Adipocyte (in vitro differentiated cells): ENCODE measurements around the gene PAM16.

Experiments
- DNase-seq: peaks from one replicate; pipeline ENCODE4 v3.0.0-alpha.2; 2015; ENCODE audit warnings: low read depth
- H3K27me3 ChIP-seq: replicated peaks from 2 replicates; pipeline ENCODE4 v1.7.0; 2013; ENCODE audit warnings: mild to moderate bottlenecking, low read length, moderate library complexity; ENCODE audit not compliant: control insufficient read depth, insufficient read depth
- H3K36me3 ChIP-seq: 2 replicates; pipeline ENCODE4 v1.7.0; 2013; ENCODE audit warnings: low read length, mild to moderate bottlenecking, moderate library complexity; ENCODE audit not compliant: control insufficient read depth, insufficient read depth, severe bottlenecking
- H3K4me1 ChIP-seq: 2 replicates; pipeline ENCODE4 v1.7.0; 2013; ENCODE audit warnings: mild to moderate bottlenecking, low read length, moderate library complexity; ENCODE audit not compliant: control insufficient read depth, insufficient read depth
- H3K4me3 ChIP-seq: 2 replicates; pipeline ENCODE4 v1.7.0; 2013; ENCODE audit warnings: mild to moderate bottlenecking, low read length, moderate library complexity
- H3K9ac ChIP-seq: 2 replicates; pipeline ENCODE4 v1.7.0; 2013; ENCODE audit warnings: mild to moderate bottlenecking, low read length, moderate library complexity
- H3K9me3 ChIP-seq: 2 replicates; pipeline ENCODE4 v1.7.0; 2013; ENCODE audit warnings: mild to moderate bottlenecking, low read length, moderate library complexity; ENCODE audit not compliant: control insufficient read depth

The PAM16 gene

GRCh38 chr16:4381935-4382794 lies 31.0 kb upstream of the PAM16 start:
- DNase-seq: no peak
- Histone ChIP-seq H3K9me3 (no peaks in the 10 kb centered on the region), H3K27me3 (no peaks in the 10 kb centered on the region), H3K9ac (peak overlapping the region; percentile 19), H3K36me3 (peaks cover 40% of the 10 kb centered on the region), H3K4me1 (peaks cover 49% of the 10 kb centered on the region), H3K4me3 (no peak overlapping the region)

DNA sequence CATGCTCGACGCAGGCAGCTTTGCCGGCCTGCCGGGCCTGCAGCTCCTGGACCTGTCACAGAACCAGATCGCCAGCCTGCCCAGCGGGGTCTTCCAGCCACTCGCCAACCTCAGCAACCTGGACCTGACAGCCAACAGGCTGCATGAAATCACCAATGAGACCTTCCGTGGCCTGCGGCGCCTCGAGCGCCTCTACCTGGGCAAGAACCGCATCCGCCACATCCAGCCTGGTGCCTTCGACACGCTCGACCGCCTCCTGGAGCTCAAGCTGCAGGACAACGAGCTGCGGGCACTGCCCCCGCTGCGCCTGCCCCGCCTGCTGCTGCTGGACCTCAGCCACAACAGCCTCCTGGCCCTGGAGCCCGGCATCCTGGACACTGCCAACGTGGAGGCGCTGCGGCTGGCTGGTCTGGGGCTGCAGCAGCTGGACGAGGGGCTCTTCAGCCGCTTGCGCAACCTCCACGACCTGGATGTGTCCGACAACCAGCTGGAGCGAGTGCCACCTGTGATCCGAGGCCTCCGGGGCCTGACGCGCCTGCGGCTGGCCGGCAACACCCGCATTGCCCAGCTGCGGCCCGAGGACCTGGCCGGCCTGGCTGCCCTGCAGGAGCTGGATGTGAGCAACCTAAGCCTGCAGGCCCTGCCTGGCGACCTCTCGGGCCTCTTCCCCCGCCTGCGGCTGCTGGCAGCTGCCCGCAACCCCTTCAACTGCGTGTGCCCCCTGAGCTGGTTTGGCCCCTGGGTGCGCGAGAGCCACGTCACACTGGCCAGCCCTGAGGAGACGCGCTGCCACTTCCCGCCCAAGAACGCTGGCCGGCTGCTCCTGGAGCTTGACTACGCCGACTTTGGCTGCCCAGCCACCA lies 30.2 kb upstream of the PAM16 start:
- H3K9me3 ChIP-seq: no peaks in the 10 kb centered on the region
- DNase-seq: no peak
- no peaks in the 10 kb centered on the region for H3K27me3 ChIP-seq
- no peak overlapping the region for H3K9ac ChIP-seq
- H3K4me3 ChIP-seq: no peak overlapping the region
- peaks cover 48% of the 10 kb centered on the region for H3K4me1 ChIP-seq
- peaks cover 40% of the 10 kb centered on the region for H3K36me3 ChIP-seq

DNA sequence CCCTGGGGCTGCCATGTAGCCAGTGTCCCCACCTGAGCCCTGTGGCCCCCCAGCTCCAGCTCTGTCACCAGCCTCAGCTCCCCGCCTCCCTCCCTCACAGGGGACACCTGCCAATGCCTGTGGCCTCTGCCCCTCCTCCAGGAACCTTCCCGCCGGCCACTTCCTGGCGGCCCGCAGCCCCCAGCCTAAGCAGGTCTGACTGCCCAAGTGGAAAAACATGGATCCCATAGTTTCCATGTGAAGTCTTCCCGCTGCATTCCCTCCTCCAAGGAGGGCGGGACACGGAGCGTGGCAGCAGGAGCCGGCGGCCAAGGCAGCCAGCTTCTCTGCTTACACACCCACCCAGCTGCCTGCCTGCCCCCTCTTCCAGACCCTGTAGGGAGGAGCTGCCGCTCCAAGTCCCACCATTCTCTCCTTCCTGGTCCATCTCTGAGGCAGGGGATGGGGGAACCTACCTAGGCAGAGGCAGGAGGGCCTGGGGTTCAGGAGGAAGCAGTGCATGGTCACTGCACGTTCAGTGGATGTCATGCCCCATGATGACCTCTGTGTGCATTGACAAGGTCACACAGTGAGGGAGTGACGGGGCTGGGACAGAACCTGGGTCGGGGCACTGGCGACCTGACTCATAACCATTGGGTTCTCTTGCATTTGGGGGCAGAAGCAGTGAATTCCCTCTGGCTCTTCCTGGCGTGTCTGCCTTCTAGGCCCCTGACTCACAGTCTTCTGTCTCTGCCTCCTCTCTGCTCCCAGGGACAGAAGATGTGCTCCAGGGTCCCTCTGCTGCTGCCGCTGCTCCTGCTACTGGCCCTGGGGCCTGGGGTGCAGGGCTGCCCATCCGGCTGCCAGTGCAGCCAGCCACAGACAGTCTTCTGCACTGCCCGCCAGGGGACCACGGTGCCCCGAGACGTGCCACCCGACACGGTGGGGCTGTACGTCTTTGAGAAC lies 29.3 kb upstream of the PAM16 start:
- no peak for DNase-seq
- Histone ChIP-seq H3K4me3 (no peak overlapping the region), H3K4me1 (peaks cover 46% of the 10 kb centered on the region), H3K9me3 (no peaks in the 10 kb centered on the region), H3K27me3 (no peaks in the 10 kb centered on the region), H3K36me3 (peaks cover 40% of the 10 kb centered on the region), H3K9ac (no peak overlapping the region)

- no peak for DNase-seq
- H3K36me3 ChIP-seq: peaks cover 40% of the 10 kb centered on the region
- peaks cover 48% of the 10 kb centered on the region for H3K4me1 ChIP-seq
- H3K4me3 ChIP-seq: no peak overlapping the region
- H3K27me3 ChIP-seq: no peaks in the 10 kb centered on the region
- H3K9me3 ChIP-seq: no peaks in the 10 kb centered on the region
- H3K9ac ChIP-seq: peak overlapping the region; percentile 76
Observed at GRCh38 chr16:4378999-4379690, 28.0 kb upstream of the PAM16 start.

GRCh38 chr16:4378161-4378666 lies 27.1 kb upstream of the PAM16 start:
- Histone ChIP-seq H3K36me3 (peaks cover 33% of the 10 kb centered on the region), H3K27me3 (no peaks in the 10 kb centered on the region), H3K4me3 (peak overlapping the region; percentile 48), H3K9me3 (no peaks in the 10 kb centered on the region), H3K9ac (peak overlapping the region; percentile 76), H3K4me1 (peaks cover 47% of the 10 kb centered on the region)
- DNase-seq: no peak

GRCh38 chr16:4377573-4378154 lies 26.5 kb upstream of the PAM16 start:
- Histone ChIP-seq H3K36me3 (peaks cover 28% of the 10 kb centered on the region), H3K9ac (peak overlapping the region; percentile 76), H3K4me3 (peak overlapping the region; percentile 48), H3K4me1 (peaks cover 50% of the 10 kb centered on the region), H3K9me3 (no peaks in the 10 kb centered on the region), H3K27me3 (no peaks in the 10 kb centered on the region)
- DNase-seq: peak; percentile 46

DNA sequence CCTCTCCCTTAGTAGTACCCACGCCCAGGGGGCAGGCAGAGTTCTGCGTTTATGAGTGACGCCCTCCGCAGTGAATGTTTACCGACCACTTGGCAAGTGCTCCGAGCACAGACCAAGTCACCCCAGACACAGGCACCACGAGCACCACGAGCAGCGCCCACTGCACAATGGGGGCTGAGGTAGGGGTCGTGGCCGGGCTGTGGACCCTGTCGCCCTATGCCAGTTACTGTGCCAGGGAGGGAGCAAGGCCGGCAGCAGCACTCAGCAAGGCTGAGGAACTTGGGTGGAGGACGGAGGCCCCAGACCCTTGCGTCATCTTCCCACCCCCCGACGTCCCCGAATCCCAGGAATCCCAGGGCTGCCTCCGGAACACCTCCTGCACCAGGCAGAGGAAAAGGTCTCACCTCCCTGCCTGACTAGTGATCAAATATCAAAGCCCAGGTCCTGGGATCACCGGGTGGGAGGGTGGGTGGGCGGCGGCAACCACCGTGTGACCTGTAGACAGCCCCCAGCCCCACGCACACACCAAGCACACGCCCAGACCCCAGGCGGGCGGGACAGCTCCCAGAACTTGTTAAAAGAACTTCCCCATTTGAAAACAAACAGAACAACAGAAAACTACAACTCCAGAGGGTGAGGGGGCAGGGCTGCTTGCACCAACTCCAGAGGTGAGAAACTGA lies 25.9 kb upstream of the PAM16 start:
- Histone ChIP-seq H3K9me3 (no peaks in the 10 kb centered on the region), H3K36me3 (peaks cover 21% of the 10 kb centered on the region), H3K27me3 (no peaks in the 10 kb centered on the region), H3K4me1 (peaks cover 51% of the 10 kb centered on the region), H3K9ac (peak overlapping the region; percentile 81), H3K4me3 (peak overlapping the region; percentile 72)
- peak; percentile 64 for DNase-seq

DNA sequence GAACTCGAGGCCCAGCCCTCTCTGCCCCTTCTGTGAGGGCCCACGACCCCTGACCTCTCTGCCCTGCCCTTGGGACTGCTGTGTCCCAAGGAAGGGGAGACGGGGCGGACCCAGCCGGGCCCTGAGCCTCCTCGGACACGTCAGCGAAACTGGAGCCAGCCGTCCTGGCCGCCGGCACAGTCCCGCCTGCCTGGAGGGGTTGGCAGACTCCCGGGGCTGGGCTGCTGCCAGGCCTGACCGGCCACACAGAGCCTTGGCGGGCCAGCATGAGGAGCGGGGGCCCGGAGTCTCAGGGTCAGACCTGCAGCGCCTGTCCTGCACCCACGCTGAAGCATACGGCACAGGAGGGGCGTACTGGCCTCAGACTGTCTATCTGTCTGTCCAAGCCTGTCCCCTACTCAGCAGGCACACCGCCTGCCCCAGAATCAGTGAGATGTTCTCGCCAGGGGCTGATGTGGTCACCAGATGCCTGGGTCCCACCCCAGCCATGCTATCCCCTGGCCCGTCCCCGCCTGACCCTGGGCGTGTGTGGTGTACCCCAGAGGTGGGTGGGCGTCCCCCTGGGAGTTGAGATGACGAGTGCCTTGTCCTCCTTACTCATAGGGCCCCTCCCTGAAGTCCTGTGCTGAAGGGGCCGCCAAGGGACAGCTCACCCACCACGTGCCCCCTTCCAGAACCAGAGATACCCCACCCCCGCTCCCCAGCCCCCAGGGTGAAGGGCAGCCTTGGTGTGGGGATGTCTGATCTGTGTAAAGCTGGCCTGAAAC lies 25.2 kb upstream of the PAM16 start:
- peak overlapping the region; percentile 72 for H3K4me3 ChIP-seq
- no peaks in the 10 kb centered on the region for H3K9me3 ChIP-seq
- peak overlapping the region; percentile 81 for H3K9ac ChIP-seq
- peaks cover 54% of the 10 kb centered on the region for H3K4me1 ChIP-seq
- no peaks in the 10 kb centered on the region for H3K27me3 ChIP-seq
- peaks cover 15% of the 10 kb centered on the region for H3K36me3 ChIP-seq
- DNase-seq: peak; percentile 93

GRCh38 chr16:4375717-4376116 lies 24.6 kb upstream of the PAM16 start:
- peak overlapping the region; percentile 81 for H3K9ac ChIP-seq
- H3K4me1 ChIP-seq: peaks cover 60% of the 10 kb centered on the region
- no peaks in the 10 kb centered on the region for H3K9me3 ChIP-seq
- DNase-seq: no peak
- peaks cover 9% of the 10 kb centered on the region for H3K36me3 ChIP-seq
- H3K4me3 ChIP-seq: peak overlapping the region; percentile 68
- H3K27me3 ChIP-seq: no peaks in the 10 kb centered on the region
